Measurements from ENCODE around the gene CDH4. TPM values are rescaled to one million over a fixed set of nuclear protein-coding genes. Genes with fewer than 3 reads are reported as not detected.
A peak's percentile ranks its signal among the peaks of the same experiment; 100 is the strongest.

The CDH4 gene
- total and polyA plus RNA-seq, 2 of the 8 experiments (the other 6 are each of a cell fraction or from before 2014, with no cell fraction given) = 4.3 to 7.9 TPM

DNA sequence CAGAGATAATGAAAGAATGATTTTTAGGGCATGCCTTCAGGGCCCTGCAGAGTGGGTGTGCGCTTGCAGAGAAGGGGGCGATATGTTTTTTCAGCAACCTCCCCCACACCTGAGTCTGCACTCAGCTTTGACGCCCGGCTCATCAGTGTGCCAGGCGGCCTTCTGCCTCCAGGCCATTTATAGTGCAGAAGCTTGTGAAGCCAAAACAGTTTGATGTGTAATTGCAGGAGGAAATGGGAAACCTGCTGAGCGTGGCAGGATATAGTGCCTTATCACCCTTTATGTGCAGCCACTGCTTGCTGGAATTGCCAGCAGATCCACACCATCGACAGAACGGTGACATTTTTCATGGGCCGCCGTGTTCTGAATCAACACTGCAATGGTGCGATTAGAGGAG, 178.2 kb downstream of the CDH4 start:
- H3K4me2 ChIP-seq (ENCODE audit: insufficient read depth in 1 of 2, low read depth in 2 of 2, low read length in 2 of 2) = no peak overlapping the region
- H2AFZ ChIP-seq (ENCODE audit: low read length) = no peak overlapping the region
- no peak overlapping the region for H2BK120ac ChIP-seq (replicated peaks; ENCODE audit: low read depth, low read length)
- peak overlapping the region; percentile 53; the same call in 1 of the 2 replicates for H2BK20ac ChIP-seq (ENCODE audit: low read length)
- ChIA-PET CTCF (ENCODE audit: partially characterized antibody) (no interaction called here), POLR2A (ENCODE audit: partially characterized antibody) (interaction anchor here (0.6 kb wide), 1 partner anchor 17 kb away, joined by 5 read pairs; no protein-coding TSS in a partner anchor)
- no peak overlapping the region for H3K56ac ChIP-seq (replicated peaks; ENCODE audit: insufficient read length, low read depth, low read length)
- peaks cover 3% of the 10 kb centered on the region; the same call in 1 of the 2 replicates for H3K79me1 ChIP-seq (ENCODE audit: low read depth, low read length)
- no peak overlapping the region; the same call in 1 of the 2 replicates for H2BK5ac ChIP-seq (ENCODE audit: low read depth, low read length)
- H3K79me2 ChIP-seq (ENCODE audit: control insufficient read depth in 1 of 2, insufficient read depth in 2 of 2, low read length in 2 of 2) = no peaks in the 10 kb centered on the region
- no peak overlapping the region for H3K4ac ChIP-seq (replicated peaks; ENCODE audit: insufficient read length, low read depth, low read length)
- no peak overlapping the region for H4K91ac ChIP-seq (replicated peaks; ENCODE audit: insufficient read length, low read length)
- no peaks in the 10 kb centered on the region for H4K20me1 ChIP-seq (replicated peaks in 1 of 2; ENCODE audit: control insufficient read depth in 1 of 2, insufficient read depth in 2 of 2, low read length in 2 of 2)
- 0 out of 2 replicates have a peak overlapping the region, but pooled peaks have one; percentile 26 for H3K18ac ChIP-seq (ENCODE audit: extremely low read depth, low read length)
- no peaks in the 10 kb centered on the region; a peak in 1 of 4 replicates for H3K9me3 ChIP-seq (ENCODE audit: insufficient read depth in 2 of 2, low read depth in 1 of 2, low read length in 1 of 2)
- no peak overlapping the region for H3K4me3 ChIP-seq (ENCODE audit: extremely low read depth in 1 of 4, insufficient read depth in 2 of 4, low read depth in 3 of 4, low read length in 4 of 4)
- 87% methylated on average over 11 of the region's 11 CpGs; no CpG with 5 or more reads in 1 of the 2 experiments for WGBS, 2 experiments (ENCODE audit: extremely low coverage in 1 of 2, insufficient coverage in 1 of 2, insufficient read length in 1 of 2, insufficient replicate concordance in 2 of 2, low coverage in 1 of 2, low lambda C conversion rate in 2 of 2, missing lambda C conversion rate in 1 of 2)
- no peak overlapping the region for H3K14ac ChIP-seq (ENCODE audit: insufficient read length)
- no peak overlapping the region for H3K9ac ChIP-seq (replicated peaks in 1 of 4; ENCODE audit: extremely low read depth in 1 of 4, low read depth in 3 of 4, low read length in 3 of 4)
- H4K5ac ChIP-seq (ENCODE audit: insufficient read length, low read depth, low read length) = no peak overlapping the region
- DNase-seq (ENCODE audit: low read depth in 1 of 2, low spot score in 2 of 2) (no peak), FAIRE-seq (no peak)
- H2BK15ac ChIP-seq (ENCODE audit: low read length) = 0 out of 2 replicates have a peak overlapping the region, but pooled peaks have one; percentile 49
- no peak overlapping the region for H3K23ac ChIP-seq (ENCODE audit: insufficient read length)
- no peak overlapping the region for H4K8ac ChIP-seq (ENCODE audit: extremely low read depth, insufficient read depth, low read length)
- peak overlapping the region; percentile 75 for H2AK5ac ChIP-seq (ENCODE audit: low read depth, low read length)
- peaks cover 5% of the 10 kb centered on the region; the same call in 1 of the 2 replicates for H3K23me2 ChIP-seq (ENCODE audit: low read depth, low read length)
- peak overlapping the region; percentile 64; the same call in 1 of the 2 replicates for H2BK12ac ChIP-seq (ENCODE audit: low read depth, low read length)
- no peaks in the 10 kb centered on the region for H3K36me3 ChIP-seq (ENCODE audit: control insufficient read depth in 2 of 4, insufficient read depth in 4 of 4, low read length in 3 of 4)
- peaks cover 8 to 15% (median 12%) of the 10 kb centered on the region in 4 experiments for H3K4me1 ChIP-seq (replicated peaks in 1 of 4; ENCODE audit: control insufficient read depth in 3 of 4, insufficient read depth in 4 of 4, low read length in 3 of 4)
- peaks cover 0 to 4% (median 0%) of the 10 kb centered on the region in 4 experiments; a peak in 2 of 7 replicates for H3K27me3 ChIP-seq (replicated peaks in 1 of 4; ENCODE audit: control insufficient read depth in 3 of 4, extremely low read depth in 1 of 4, insufficient read depth in 3 of 4, low read length in 3 of 4)
- no peak overlapping the region for H3K27ac ChIP-seq (ENCODE audit: low read depth, low read length)
- TF ChIP-seq ZNF274 (IDR thresholded peaks at IDR 0.05; ENCODE audit: borderline replicate concordance, extremely low read depth, low read length) = no peak
- TF ChIP-seq CREB1 (IDR thresholded peaks at IDR 0.05) = no peak
- no peak for TF ChIP-seq USF2 (IDR thresholded peaks at IDR 0.05; ENCODE audit: low read length)
- TF ChIP-seq KDM5A (IDR thresholded peaks at IDR 0.05; ENCODE audit: low read length) = no peak
- TF ChIP-seq MAFK (IDR thresholded peaks at IDR 0.05; ENCODE audit: low read depth, low read length) = no peak
- no peak for TF ChIP-seq POLR2AphosphoS5 (IDR thresholded peaks at IDR 0.05; ENCODE audit: low read depth, low read length)
- no peak for TF ChIP-seq GTF2F1 (IDR thresholded peaks at IDR 0.05; ENCODE audit: borderline replicate concordance, low read depth, low read length)
- TF ChIP-seq CBX5 (IDR thresholded peaks at IDR 0.05; ENCODE audit: low read depth, low read length) = no peak
- TF ChIP-seq BRCA1 (IDR thresholded peaks at IDR 0.05; ENCODE audit: low read depth, low read length) = no peak
- TF ChIP-seq BACH1 (IDR thresholded peaks at IDR 0.05; ENCODE audit: low read length) = no peak
- TF ChIP-seq RNF2 (IDR thresholded peaks at IDR 0.05; ENCODE audit: borderline replicate concordance, low read depth, low read length, missing control alignments, poor library complexity, severe bottlenecking) = no peak
- TF ChIP-seq RAD21 (IDR thresholded peaks at IDR 0.05 in 1 of 2, conservative IDR thresholded peaks at IDR 0.05 in 1 of 2; ENCODE audit: low read depth in 2 of 2, low read length in 2 of 2) = no peak
- TF ChIP-seq ASH2L (IDR thresholded peaks at IDR 0.05; ENCODE audit: low read length) = no peak

All from H1 (cell line).